ENCODE measurements around the gene ATP2B3. TPM values are rescaled to one million over a fixed set of nuclear protein-coding genes. Genes with fewer than 3 reads are reported as not detected.

The ATP2B3 gene
- total RNA-seq, 2 donors from 2014 or later, result not detected

DNA sequence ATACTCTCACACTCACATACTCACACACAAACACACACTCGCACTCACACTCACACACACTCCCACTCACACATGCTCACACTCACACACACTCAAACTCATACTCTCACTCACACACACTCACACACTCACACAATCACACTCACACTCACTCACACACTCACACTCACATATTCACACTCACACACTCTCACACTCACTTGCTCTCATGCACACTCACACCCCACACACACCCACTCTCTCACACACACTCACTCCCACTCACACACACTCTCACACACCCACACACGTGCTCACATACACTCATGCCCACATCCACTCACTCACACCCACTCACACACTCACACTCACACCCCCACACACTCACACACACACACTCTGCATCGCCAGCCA lies 4.9 kb upstream of the ATP2B3 start:
- WGBS, 2 donors, result 53 to 65% methylated on average over 3 of the region's 3 CpGs
- DNase-seq (no peak), ATAC-seq (no peak)
- Histone ChIP-seq H3K4me3 (no peak overlapping the region), H3K4me1 (no peaks in the 10 kb centered on the region), H3K36me3 (replicated peaks in 1 of 2; ENCODE audit: insufficient read depth in 1 of 2, low read depth in 2 of 2) (no peaks in the 10 kb centered on the region), H3K27me3 (no peaks in the 10 kb centered on the region), H3K9me3 (no peaks in the 10 kb centered on the region), H3K27ac (no peak overlapping the region)
- no peak for TF ChIP-seq POLR2A (IDR thresholded peaks at IDR 0.05)
- TF ChIP-seq, protein P1, sequence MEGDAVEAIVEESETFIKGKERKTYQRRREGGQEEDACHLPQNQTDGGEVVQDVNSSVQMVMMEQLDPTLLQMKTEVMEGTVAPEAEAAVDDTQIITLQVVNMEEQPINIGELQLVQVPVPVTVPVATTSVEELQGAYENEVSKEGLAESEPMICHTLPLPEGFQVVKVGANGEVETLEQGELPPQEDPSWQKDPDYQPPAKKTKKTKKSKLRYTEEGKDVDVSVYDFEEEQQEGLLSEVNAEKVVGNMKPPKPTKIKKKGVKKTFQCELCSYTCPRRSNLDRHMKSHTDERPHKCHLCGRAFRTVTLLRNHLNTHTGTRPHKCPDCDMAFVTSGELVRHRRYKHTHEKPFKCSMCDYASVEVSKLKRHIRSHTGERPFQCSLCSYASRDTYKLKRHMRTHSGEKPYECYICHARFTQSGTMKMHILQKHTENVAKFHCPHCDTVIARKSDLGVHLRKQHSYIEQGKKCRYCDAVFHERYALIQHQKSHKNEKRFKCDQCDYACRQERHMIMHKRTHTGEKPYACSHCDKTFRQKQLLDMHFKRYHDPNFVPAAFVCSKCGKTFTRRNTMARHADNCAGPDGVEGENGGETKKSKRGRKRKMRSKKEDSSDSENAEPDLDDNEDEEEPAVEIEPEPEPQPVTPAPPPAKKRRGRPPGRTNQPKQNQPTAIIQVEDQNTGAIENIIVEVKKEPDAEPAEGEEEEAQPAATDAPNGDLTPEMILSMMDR (IDR thresholded peaks at IDR 0.05), result no peak
- intact Hi-C loops (cut with DNase I), result no loop called here

DNA sequence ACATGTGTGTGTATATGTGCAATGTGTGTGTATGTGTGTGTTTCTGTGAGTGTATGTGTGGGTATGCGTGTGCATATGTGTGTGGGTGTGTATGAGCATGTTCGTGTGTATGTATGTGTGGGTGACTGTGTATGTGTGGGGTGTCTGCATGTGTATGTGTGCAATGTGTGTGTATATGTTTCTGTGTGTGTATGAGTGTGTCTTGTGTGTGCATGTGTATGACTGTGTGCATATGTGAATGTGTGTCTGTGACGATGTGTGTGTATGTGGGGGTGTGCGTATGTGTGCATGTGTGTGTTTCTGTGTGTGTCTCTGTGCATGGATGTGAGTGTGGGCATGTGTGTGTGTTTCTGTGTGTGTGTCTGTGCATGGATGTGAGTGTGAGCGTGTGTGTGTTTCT lies 4.2 kb upstream of the ATP2B3 start:
- no peak overlapping the region for H3K27ac ChIP-seq
- DNase-seq, result no peak
- intact Hi-C loops (cut with DNase I), result no loop called here
- WGBS, 2 donors, result 56 to 74% methylated on average over 4 of the region's 5 CpGs
- no peaks in the 10 kb centered on the region for H3K36me3 ChIP-seq (replicated peaks in 1 of 2; ENCODE audit: insufficient read depth in 1 of 2, low read depth in 2 of 2)
- no peak for TF ChIP-seq POLR2A (IDR thresholded peaks at IDR 0.05)
- TF ChIP-seq, protein P1 (IDR thresholded peaks at IDR 0.05), result no peak
- ATAC-seq, result no peak
- no peak overlapping the region for H3K4me3 ChIP-seq
- no peaks in the 10 kb centered on the region for H3K9me3 ChIP-seq
- H3K4me1 ChIP-seq, result no peaks in the 10 kb centered on the region
- H3K27me3 ChIP-seq, result no peaks in the 10 kb centered on the region

DNA sequence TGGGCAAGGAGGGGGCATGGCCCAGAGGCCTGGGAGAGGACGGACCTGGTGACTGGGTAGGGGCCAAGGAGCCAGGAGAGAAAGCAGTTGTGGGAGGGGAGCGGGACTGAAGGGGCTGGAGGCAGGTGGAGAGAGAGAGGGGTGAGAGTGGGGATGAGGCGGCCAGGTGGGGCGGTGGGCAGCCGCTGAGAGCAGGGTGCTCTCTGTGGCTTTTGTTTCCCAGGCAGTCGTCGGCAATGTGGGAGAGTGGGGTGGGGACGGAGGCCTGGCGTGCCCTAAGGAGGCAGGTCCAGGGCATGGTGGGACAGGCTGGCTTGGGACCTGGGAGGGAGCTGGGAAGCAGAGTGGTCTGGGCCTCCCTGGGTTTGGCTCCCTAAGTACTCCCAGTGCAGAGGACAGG lies 3.2 kb upstream of the ATP2B3 start:
- no peaks in the 10 kb centered on the region for H3K27me3 ChIP-seq
- TF ChIP-seq, protein P1 (IDR thresholded peaks at IDR 0.05), result no peak
- TF ChIP-seq POLR2A (IDR thresholded peaks at IDR 0.05), result no peak
- H3K4me1 ChIP-seq, result no peaks in the 10 kb centered on the region
- no peak for DNase-seq
- H3K27ac ChIP-seq, result no peak overlapping the region
- ATAC-seq, result no peak
- intact Hi-C loops (cut with DNase I), result no loop called here
- 57 to 83% methylated on average over 4 to 9 of the region's 9 CpGs for WGBS, 2 donors
- no peaks in the 10 kb centered on the region for H3K36me3 ChIP-seq (replicated peaks in 1 of 2; ENCODE audit: insufficient read depth in 1 of 2, low read depth in 2 of 2)
- no peaks in the 10 kb centered on the region for H3K9me3 ChIP-seq
- H3K4me3 ChIP-seq, result no peak overlapping the region

DNA sequence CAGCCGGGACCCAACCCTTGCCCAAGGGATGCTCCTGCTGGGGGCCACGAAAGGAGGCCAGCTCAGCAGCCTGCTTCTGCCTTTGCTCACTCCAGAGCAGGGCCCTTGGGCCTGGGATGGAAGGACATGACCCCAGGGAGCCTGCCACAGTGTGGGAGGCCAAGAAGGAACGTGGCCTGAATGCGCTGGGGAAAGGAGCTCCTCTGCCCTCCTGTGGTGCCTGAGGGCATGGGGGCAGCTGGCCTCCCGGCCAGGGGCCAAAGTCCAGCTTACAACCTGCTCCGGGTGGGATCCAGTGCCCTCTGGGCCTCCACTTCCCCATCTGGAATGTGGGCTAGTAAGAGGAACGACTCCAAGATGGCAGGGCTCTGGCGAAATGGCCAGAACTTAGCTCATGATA lies 2.0 kb upstream of the ATP2B3 start:
- H3K27me3 ChIP-seq, result no peaks in the 10 kb centered on the region
- intact Hi-C loops (cut with DNase I), result no loop called here
- TF ChIP-seq, protein P1 (IDR thresholded peaks at IDR 0.05), result no peak
- no peak for TF ChIP-seq POLR2A (IDR thresholded peaks at IDR 0.05)

DNA sequence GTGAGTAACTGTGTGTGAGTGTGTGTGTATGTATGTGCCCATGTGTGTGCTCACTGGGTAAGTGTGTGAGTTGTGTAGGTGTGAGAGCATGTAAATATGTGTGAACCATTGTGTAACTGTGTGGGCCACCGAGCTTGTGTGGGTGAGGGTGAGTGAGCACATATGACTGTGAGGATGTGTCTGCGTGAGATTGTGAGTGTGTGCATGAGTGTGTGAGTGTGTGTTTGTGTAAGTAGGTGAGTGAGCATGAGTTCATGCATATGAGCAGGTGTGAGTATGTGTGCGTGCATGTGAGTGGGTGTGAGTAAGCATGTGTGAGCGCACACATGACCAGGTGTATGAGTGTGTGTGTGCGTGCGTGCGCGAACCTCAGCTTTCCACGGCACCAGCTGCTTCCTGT lies 1.4 kb upstream of the ATP2B3 start:
- no peaks in the 10 kb centered on the region for H3K36me3 ChIP-seq (replicated peaks in 1 of 2; ENCODE audit: insufficient read depth in 1 of 2, low read depth in 2 of 2)
- no peaks in the 10 kb centered on the region for H3K4me1 ChIP-seq
- no peak overlapping the region for H3K27ac ChIP-seq
- H3K4me3 ChIP-seq, result no peak overlapping the region
- WGBS, 2 donors, result 73 to 79% methylated on average over 9 of the region's 9 CpGs
- TF ChIP-seq POLR2A (IDR thresholded peaks at IDR 0.05), result no peak
- TF ChIP-seq, protein P1 (IDR thresholded peaks at IDR 0.05), result no peak
- no peaks in the 10 kb centered on the region for H3K9me3 ChIP-seq
- H3K27me3 ChIP-seq, result no peaks in the 10 kb centered on the region
- ATAC-seq (no peak), DNase-seq (no peak)
- intact Hi-C loops (cut with DNase I), result no loop called here

More for the DNA sequence above, 2.0 kb upstream of the ATP2B3 start:
- no peaks in the 10 kb centered on the region for H3K4me1 ChIP-seq
- no peaks in the 10 kb centered on the region for H3K9me3 ChIP-seq
- H3K36me3 ChIP-seq (replicated peaks in 1 of 2; ENCODE audit: insufficient read depth in 1 of 2, low read depth in 2 of 2), result no peaks in the 10 kb centered on the region
- no peak for DNase-seq
- 68 to 100% methylated on average over 1 to 5 of the region's 8 CpGs for WGBS, 2 donors
- ATAC-seq, result no peak
- no peak overlapping the region for H3K27ac ChIP-seq
- no peak overlapping the region for H3K4me3 ChIP-seq
